Spleen (tissue), 11 donors: ENCODE measurements around the gene XPO4. TPM values are rescaled to one million over a fixed set of nuclear protein-coding genes. Genes with fewer than 3 reads are reported as not detected.

Experiments used
- DNase-seq: peaks from one replicate; pipeline ENCODE4 v3.0.0-alpha.2; 2020
- H3K27ac ChIP-seq, 8 donors: fragments of 200-600 bp; sonication (generic) in 7 of 8; 1 replicate in 4 of 8; 2 replicates in 4 of 8; pipeline versions ENCODE4 v1.5.0 to v1.8.0; 2016 to 2021; ENCODE audit warnings: inconsistent platforms in 4 of 8, mild to moderate bottlenecking in 4 of 8, moderate library complexity in 1 of 8
- H3K27me3 ChIP-seq, 7 donors: fragments of 200-600 bp; sonication (generic) in 6 of 7; replicated peaks in 1 of 7; 1 replicate in 4 of 7; 2 replicates in 3 of 7; pipeline versions ENCODE4 v1.5.0 to v1.8.0; 2016 to 2021; ENCODE audit warnings: inconsistent platforms in 3 of 7, mild to moderate bottlenecking in 1 of 7
- H3K36me3 ChIP-seq, 6 donors: fragments of 200-600 bp; sonication (generic) in 5 of 6; 1 replicate in 4 of 6; 2 replicates in 2 of 6; pipeline versions ENCODE4 v1.5.0 to v1.8.0; 2016 to 2021; ENCODE audit warnings: inconsistent platforms in 2 of 6
- H3K4me1 ChIP-seq, 6 donors: fragments of 200-600 bp; sonication (generic) in 5 of 6; 1 replicate in 3 of 6; 2 replicates in 3 of 6; pipeline versions ENCODE4 v1.5.0 to v1.8.0; 2016 to 2021; ENCODE audit warnings: inconsistent platforms in 3 of 6
- H3K4me3 ChIP-seq, 8 donors: fragments of 200-600 bp; sonication (generic) in 7 of 8; 1 replicate in 4 of 8; 2 replicates in 4 of 8; pipeline versions ENCODE4 v1.5.0 to v1.8.0; 2016 to 2021; ENCODE audit warnings: inconsistent platforms in 4 of 8, mild to moderate bottlenecking in 4 of 8, moderate library complexity in 2 of 8
- H3K9me3 ChIP-seq, 8 donors: fragments of 200-600 bp; sonication (generic) in 7 of 8; 1 replicate in 4 of 8; 2 replicates in 4 of 8; pipeline versions ENCODE4 v1.5.0 to v1.8.0; 2016 to 2021; ENCODE audit warnings: inconsistent platforms in 4 of 8
- POLR2A ChIP-seq, 3 donors: fragments of 450-650 bp; IDR thresholded peaks; one replicate each; pipeline ENCODE4 v1.5.1; 2017; ENCODE audit warnings: antibody characterized with exemption in 3 of 3, mild to moderate bottlenecking in 1 of 3
- POLR2AphosphoS5 ChIP-seq, 3 donors: sonication (generic); formaldehyde crosslinking; IDR thresholded peaks; one replicate each; pipeline ENCODE4 v1.5.1; 2017; ENCODE audit warnings: antibody characterized with exemption in 3 of 3
- WGBS, 5 donors: extraction: QIAGEN DNeasy Blood & Tissue Kit in 3 of 5; methylation state at CpG; one replicate each; pipeline versions ENCODE4 v1.1.5 to v1.1.7; 2013 to 2018; 5-methylcytosine and 5-hydroxymethylcytosine counted together
- intact Hi-C: fragments of 100-400 bp; cut with DNase I; formaldehyde crosslinking; loops from one replicate; pipeline ENCODE4 v1.15.0; 2023; ENCODE audit warnings: low total_unique reads
- polyA plus RNA-seq, 3 donors: library from polyadenylated mRNA; stranded (reverse); fragments of 200-250 nt; gene quantifications; one replicate each; pipeline ENCODE4 v1.2.1, GENCODE V29; 2013
- total RNA-seq, 7 donors: library from RNA; depleted of rRNA in 3 of 7; stranded (reverse); fragments of >200 nt in 3 of 7; fragmentation: NEBNext Ultra II Directional in 4 of 7; extraction: Animal tissue kit (Norgen Biotek cat#: 25700) in 4 of 7; gene quantifications; one replicate each; pipeline versions ENCODE4 v1.1.0 to v1.2.1, GENCODE V29; 2016 to 2021
- TF ChIP-seq, protein P1 (sequence below), 11 experiments: fragments of 200-600 bp in 7 of 11; fragments of 450-650 bp in 4 of 11; sonication (generic) in 4 of 11; IDR thresholded peaks in 8 of 11; conservative IDR thresholded peaks in 3 of 11; 1 replicate in 7 of 11; 2 replicates in 4 of 11; pipeline versions ENCODE4 v1.4.0 to v1.8.0; 2016 to 2021; ENCODE audit warnings: antibody characterized with exemption in 11 of 11, inconsistent platforms in 4 of 11, mild to moderate bottlenecking in 1 of 11
- donor health status: healthy with polysubstance abuse.
- donor health status: DM: no; HTN: no; CAD: no; lungs with moderate emphysema.
- donor health status: DM: no; HTN: no; CAD: no.
- donor health status: Bipolar disorder and iron deficiency.
- donor health status: healthy.
- donor health status: DM: no; HTN: no; CAD: no.
- donor health status: DM: yes; HTN: yes; CAD: no.

XPO4 gene
- total and polyA plus RNA-seq, 10 donors: 3.1 to 23.1 (median 17.5) TPM

DNA sequence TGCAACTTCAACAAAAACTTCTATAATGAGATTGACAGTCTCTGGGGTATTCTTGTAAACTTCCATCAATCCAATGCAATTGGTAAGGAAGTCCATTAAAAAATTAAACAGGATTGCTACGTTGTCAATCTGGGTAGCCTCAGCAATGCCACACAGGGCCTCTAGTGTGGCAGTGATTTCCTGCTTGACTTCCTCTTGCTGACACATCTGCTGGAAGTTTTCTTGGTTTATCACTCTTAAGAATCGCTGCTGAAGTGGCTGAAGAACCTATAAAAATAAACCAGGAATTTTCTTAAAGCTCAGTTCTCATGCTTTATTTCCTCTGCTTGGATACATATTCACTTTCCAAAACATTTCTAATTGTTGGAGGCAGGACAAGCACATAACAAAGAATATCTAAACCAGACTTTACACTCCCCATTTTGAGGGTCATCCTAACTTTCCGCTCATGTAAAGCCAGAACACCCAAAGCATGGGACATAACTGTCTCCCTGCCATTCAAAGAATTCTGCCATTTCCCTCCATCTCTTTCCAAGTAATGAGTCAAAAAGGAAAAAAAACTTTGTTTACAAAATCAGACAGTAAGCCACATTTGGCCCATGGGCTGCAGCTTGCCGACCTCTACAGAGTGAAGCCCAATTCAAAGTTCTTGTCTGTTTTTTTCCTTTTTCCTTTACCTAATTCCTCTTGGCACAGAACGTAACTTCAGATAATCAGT lies 105.6 kb downstream of the XPO4 start:
- Histone ChIP-seq H3K36me3 (peaks cover 0 to 91% (median 28%) of the 10 kb centered on the region in 6 donors), H3K27me3 (no peaks in the 10 kb centered on the region), H3K4me1 (peaks cover 0 to 19% (median 9%) of the 10 kb centered on the region in 6 donors), H3K9me3 (no peaks in the 10 kb centered on the region), H3K27ac (no peak overlapping the region), H3K4me3 (no peak overlapping the region)
- intact Hi-C loops: no loop called here
- DNase-seq: no peak
- TF ChIP-seq, protein P1, sequence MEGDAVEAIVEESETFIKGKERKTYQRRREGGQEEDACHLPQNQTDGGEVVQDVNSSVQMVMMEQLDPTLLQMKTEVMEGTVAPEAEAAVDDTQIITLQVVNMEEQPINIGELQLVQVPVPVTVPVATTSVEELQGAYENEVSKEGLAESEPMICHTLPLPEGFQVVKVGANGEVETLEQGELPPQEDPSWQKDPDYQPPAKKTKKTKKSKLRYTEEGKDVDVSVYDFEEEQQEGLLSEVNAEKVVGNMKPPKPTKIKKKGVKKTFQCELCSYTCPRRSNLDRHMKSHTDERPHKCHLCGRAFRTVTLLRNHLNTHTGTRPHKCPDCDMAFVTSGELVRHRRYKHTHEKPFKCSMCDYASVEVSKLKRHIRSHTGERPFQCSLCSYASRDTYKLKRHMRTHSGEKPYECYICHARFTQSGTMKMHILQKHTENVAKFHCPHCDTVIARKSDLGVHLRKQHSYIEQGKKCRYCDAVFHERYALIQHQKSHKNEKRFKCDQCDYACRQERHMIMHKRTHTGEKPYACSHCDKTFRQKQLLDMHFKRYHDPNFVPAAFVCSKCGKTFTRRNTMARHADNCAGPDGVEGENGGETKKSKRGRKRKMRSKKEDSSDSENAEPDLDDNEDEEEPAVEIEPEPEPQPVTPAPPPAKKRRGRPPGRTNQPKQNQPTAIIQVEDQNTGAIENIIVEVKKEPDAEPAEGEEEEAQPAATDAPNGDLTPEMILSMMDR (IDR thresholded peaks at IDR 0.05 in 8 of 11, conservative IDR thresholded peaks at IDR 0.05 in 3 of 11): peak in 1 of 11 experiments; percentile 10
- TF ChIP-seq POLR2A (IDR thresholded peaks at IDR 0.05) (no peak), POLR2AphosphoS5 (IDR thresholded peaks at IDR 0.05) (no peak)
- WGBS, 5 donors: 54 to 61% (median 56%) methylated on average over 5 of the region's 5 CpGs

DNA sequence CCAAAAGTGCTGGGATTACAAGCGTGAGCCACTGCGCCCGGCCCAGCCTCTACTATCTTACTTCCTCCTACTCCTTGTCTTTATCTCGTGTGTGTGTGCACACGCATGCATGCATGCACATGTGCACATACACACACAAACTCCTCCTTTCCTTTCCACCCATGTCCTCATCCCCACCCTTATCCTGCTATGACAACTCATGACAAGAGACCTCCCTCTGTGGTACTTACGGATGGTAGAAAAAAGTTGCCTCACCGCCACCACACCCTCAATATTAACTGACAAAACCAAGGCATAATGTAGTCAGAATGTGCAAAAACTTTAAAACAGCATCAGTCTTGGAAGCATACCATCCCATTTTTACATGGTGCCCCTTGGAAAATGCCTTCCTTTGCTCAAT lies 112.9 kb downstream of the XPO4 start:
- Histone ChIP-seq H3K27ac (no peak overlapping the region), H3K4me3 (no peak overlapping the region), H3K36me3 (peaks cover 0 to 91% (median 22%) of the 10 kb centered on the region in 6 donors), H3K27me3 (no peaks in the 10 kb centered on the region), H3K9me3 (no peaks in the 10 kb centered on the region), H3K4me1 (peaks cover 0 to 8% (median 0%) of the 10 kb centered on the region in 6 donors)
- no peak for DNase-seq
- WGBS, 5 donors: 95 to 99% (median 97%) methylated on average over 7 of the region's 7 CpGs
- intact Hi-C loops: no loop called here
- TF ChIP-seq, protein P1 (IDR thresholded peaks at IDR 0.05 in 8 of 11, conservative IDR thresholded peaks at IDR 0.05 in 3 of 11): no peak
- TF ChIP-seq POLR2AphosphoS5 (IDR thresholded peaks at IDR 0.05): no peak
- TF ChIP-seq POLR2A (IDR thresholded peaks at IDR 0.05): no peak

GRCh38 chr13:20788312-20788711 lies 114.2 kb downstream of the XPO4 start:
- no peak overlapping the region for H3K27ac ChIP-seq
- H3K27me3 ChIP-seq: no peaks in the 10 kb centered on the region
- WGBS, 5 donors: 100% methylated on average over 1 of the region's 1 CpG
- H3K9me3 ChIP-seq: no peaks in the 10 kb centered on the region
- no peak for DNase-seq
- no peak overlapping the region for H3K4me3 ChIP-seq
- peaks cover 0 to 91% (median 18%) of the 10 kb centered on the region in 6 donors for H3K36me3 ChIP-seq
- intact Hi-C loops: no loop called here
- no peak for TF ChIP-seq POLR2AphosphoS5 (IDR thresholded peaks at IDR 0.05)
- TF ChIP-seq POLR2A (IDR thresholded peaks at IDR 0.05): no peak
- TF ChIP-seq, protein P1 (IDR thresholded peaks at IDR 0.05 in 8 of 11, conservative IDR thresholded peaks at IDR 0.05 in 3 of 11): no peak
- H3K4me1 ChIP-seq: peaks cover 0 to 8% (median 0%) of the 10 kb centered on the region in 6 donors

- Histone ChIP-seq H3K4me1 (peaks cover 0 to 8% (median 0%) of the 10 kb centered on the region in 6 donors), H3K27me3 (no peaks in the 10 kb centered on the region), H3K36me3 (peaks cover 0 to 94% (median 26%) of the 10 kb centered on the region in 6 donors), H3K9me3 (no peaks in the 10 kb centered on the region), H3K4me3 (no peak overlapping the region), H3K27ac (no peak overlapping the region)
- intact Hi-C loops: no loop called here
- DNase-seq: no peak
- WGBS, 5 donors: 52 to 73% (median 63%) methylated on average over 5 of the region's 5 CpGs
- no peak for TF ChIP-seq POLR2AphosphoS5 (IDR thresholded peaks at IDR 0.05)
- no peak for TF ChIP-seq POLR2A (IDR thresholded peaks at IDR 0.05)
- TF ChIP-seq, protein P1 (IDR thresholded peaks at IDR 0.05 in 8 of 11, conservative IDR thresholded peaks at IDR 0.05 in 3 of 11): no peak
Measured at GRCh38 chr13:20787180-20787579, 115.4 kb downstream of the XPO4 start.
